A549 (cell line): ENCODE results near the gene CLMN. TPM values are rescaled to one million over a fixed set of nuclear protein-coding genes. Genes with fewer than 3 reads are reported as not detected.

ENCODE experiments used
- ATAC-seq, 2 experiments: fragments of 200-7000 bp in 1 of 2; fragments of >200 bp in 1 of 2; cut with Nextera tagmentation in 1 of 2; cut with Tn5 transposase in 1 of 2; 3 replicates each; pipeline versions ENCODE4 v1.8.0 to v1.9.1; 2018 to 2020; ENCODE audit warnings: mild to moderate bottlenecking in 1 of 2, moderate library complexity in 1 of 2
- CTCF ChIA-PET: fragments of 300-600 bp; sonication (Branson Sonifier 250); formaldehyde crosslinking; extraction: SDS; loops from one replicate; lab custom pipeline; 2021; ENCODE audit warnings: antibody characterized with exemption, inconsistent platforms; lab: Yijun Ruan, JAX
- POLR2A ChIA-PET: fragments of 350-600 bp; formaldehyde crosslinking; extraction: SDS; loops from one replicate; lab custom pipeline; 2021; ENCODE audit warnings: antibody characterized with exemption, inconsistent platforms; lab: Yijun Ruan, JAX
- DNase-seq, 2 experiments: peaks; one replicate each; pipeline versions ENCODE4 v3.0.0 to v3.0.0-alpha.2; 2011 to 2016; ENCODE audit warnings: low read depth in 1 of 2, low spot score in 1 of 2
- FAIRE-seq: peaks from 2 replicates; lab custom pipeline; 2011; peaks lifted over from hg19 to GRCh38; lab: Jason Lieb, UNC
- H3K27ac ChIP-seq, 2 experiments: fragments of >200 bp; sonication (Bioruptor Twin); formaldehyde crosslinking; 3 replicates each; pipeline ENCODE4 v1.5.1; 2016 to 2017
- H3K4me1 ChIP-seq: fragments of >200 bp; sonication (Bioruptor Twin); formaldehyde crosslinking; 3 replicates; pipeline ENCODE4 v1.6.1; 2016
- H3K4me2 ChIP-seq: fragments of >200 bp; sonication (Bioruptor Twin); formaldehyde crosslinking; 3 replicates; pipeline ENCODE4 v1.6.1; 2016
- H3K4me3 ChIP-seq: fragments of >200 bp; sonication (Bioruptor Twin); formaldehyde crosslinking; 3 replicates; pipeline ENCODE4 v1.5.1; 2016
- H3K9me3 ChIP-seq: fragments of >200 bp; sonication (Bioruptor Twin); formaldehyde crosslinking; 3 replicates; pipeline ENCODE4 v1.6.1; 2016
- ATOH8 ChIP-seq: fragments of 250-450 bp; sonication (Bioruptor Pico); IDR thresholded peaks from 2 replicates; pipeline ENCODE4 v1.5.0; 2020; ENCODE audit warnings: low read depth, mild to moderate bottlenecking, moderate library complexity
- BCL3 ChIP-seq: fragments of >200 bp; sonication (Bioruptor Twin); formaldehyde crosslinking; IDR thresholded peaks from 3 replicates; pipeline ENCODE4 v1.6.1; 2016
- BHLHE40 ChIP-seq: IDR thresholded peaks from 2 replicates; pipeline ENCODE4 v1.6.1; 2012; ENCODE audit warnings: low read depth, low read length, inconsistent platforms
- CBX8 ChIP-seq: fragments of 200-600 bp; sonication (generic); IDR thresholded peaks from 2 replicates; pipeline ENCODE4 v1.6.1; 2016
- CEBPB ChIP-seq, 2 experiments: fragments of >200 bp in 1 of 2; sonication (Bioruptor Twin) in 1 of 2; formaldehyde crosslinking in 1 of 2; IDR thresholded peaks; 2 replicates each; pipeline ENCODE4 v1.6.1; 2012 to 2016
- CHD4 ChIP-seq: fragments of 200-600 bp; sonication (generic); IDR thresholded peaks from 2 replicates; pipeline ENCODE4 v1.6.1; 2016; ENCODE audit warnings: antibody characterized with exemption, mild to moderate bottlenecking, borderline replicate concordance
- CTCF ChIP-seq: fragments of >200 bp; sonication (Bioruptor Twin); formaldehyde crosslinking; IDR thresholded peaks from 3 replicates; pipeline ENCODE4 v1.5.1; 2016
- E2F6 ChIP-seq: IDR thresholded peaks from 2 replicates; pipeline ENCODE4 v1.6.1; 2012; ENCODE audit warnings: low read depth, borderline replicate concordance
- EP300 ChIP-seq, 2 experiments: fragments of >200 bp; sonication (Bioruptor Twin); formaldehyde crosslinking; IDR thresholded peaks; 2 replicates in 1 of 2; 3 replicates in 1 of 2; pipeline ENCODE4 v1.6.1; 2016 to 2017
- ESRRA ChIP-seq: fragments of 150-350 bp; IDR thresholded peaks from 2 replicates; pipeline ENCODE4 v1.6.1; 2014; ENCODE audit warnings: mild to moderate bottlenecking, low read length, borderline replicate concordance
- FOSB ChIP-seq: fragments of 250-450 bp; sonication (Bioruptor Pico); IDR thresholded peaks from 2 replicates; pipeline ENCODE4 v1.5.0; 2020; ENCODE audit warnings: mild to moderate bottlenecking, moderate library complexity
- FOXS1 ChIP-seq: fragments of 250-450 bp; sonication (Bioruptor Pico); IDR thresholded peaks from 2 replicates; pipeline ENCODE4 v1.5.0; 2020; ENCODE audit warnings: mild to moderate bottlenecking, moderate library complexity
- GATA3 ChIP-seq: IDR thresholded peaks from 2 replicates; pipeline ENCODE4 v1.6.1; 2012; ENCODE audit warnings: borderline replicate concordance
- HDAC2 ChIP-seq: fragments of 200-600 bp; sonication (generic); IDR thresholded peaks from 2 replicates; pipeline ENCODE4 v1.6.1; 2016
- HOXA7 ChIP-seq: fragments of 250-450 bp; sonication (Bioruptor Pico); IDR thresholded peaks from 2 replicates; pipeline ENCODE4 v1.5.0; 2020; ENCODE audit warnings: mild to moderate bottlenecking, moderate library complexity
- HOXB13 ChIP-seq: fragments of 250-450 bp; sonication (Bioruptor Pico); IDR thresholded peaks from 2 replicates; pipeline ENCODE4 v1.5.0; 2020; ENCODE audit warnings: low read depth, mild to moderate bottlenecking, moderate library complexity
- HOXB5 ChIP-seq: fragments of 250-450 bp; sonication (Bioruptor Pico); IDR thresholded peaks from 2 replicates; pipeline ENCODE4 v1.5.0; 2020; ENCODE audit warnings: mild to moderate bottlenecking, moderate library complexity
- KDM5A ChIP-seq: fragments of 200-600 bp; sonication (generic); IDR thresholded peaks from 2 replicates; pipeline ENCODE4 v1.6.1; 2016; ENCODE audit warnings: antibody characterized with exemption, mild to moderate bottlenecking
- MAZ ChIP-seq: fragments of 150-350 bp; IDR thresholded peaks from 2 replicates; pipeline ENCODE4 v1.6.1; 2014; ENCODE audit warnings: antibody characterized with exemption, low read depth, low read length, borderline replicate concordance
- NPAS2 ChIP-seq: fragments of 250-450 bp; sonication (Bioruptor Pico); IDR thresholded peaks from 2 replicates; pipeline ENCODE4 v1.8.0; 2022; ENCODE audit warnings: mild to moderate bottlenecking, moderate library complexity, borderline replicate concordance
- NR3C1 ChIP-seq: fragments of >200 bp; sonication (Bioruptor Twin); formaldehyde crosslinking; IDR thresholded peaks from 3 replicates; pipeline ENCODE4 v1.6.1; 2017
- PBX3 ChIP-seq: IDR thresholded peaks from 2 replicates; pipeline ENCODE4 v1.6.1; 2012
- PHF8 ChIP-seq: fragments of 200-600 bp; sonication (generic); IDR thresholded peaks from 2 replicates; pipeline ENCODE4 v1.6.1; 2016; ENCODE audit warnings: low read depth, mild to moderate bottlenecking, antibody characterized with exemption, moderate library complexity, borderline replicate concordance
- POLR2A ChIP-seq: IDR thresholded peaks from 2 replicates; pipeline ENCODE4 v1.6.1; 2012; ENCODE audit warnings: mild to moderate bottlenecking, low read length
- RAD21 ChIP-seq, 2 experiments: fragments of >200 bp in 1 of 2; sonication (Bioruptor Twin) in 1 of 2; formaldehyde crosslinking in 1 of 2; IDR thresholded peaks in 1 of 2; conservative IDR thresholded peaks in 1 of 2; 2 replicates in 1 of 2; 3 replicates in 1 of 2; pipeline ENCODE4 v1.6.1; 2012 to 2018; ENCODE audit warnings: inconsistent platforms in 1 of 2
- RARB ChIP-seq: fragments of 250-450 bp; sonication (Bioruptor Pico); IDR thresholded peaks from 2 replicates; pipeline ENCODE4 v1.8.0; 2021; ENCODE audit warnings: mild to moderate bottlenecking, moderate library complexity
- RCOR1 ChIP-seq: fragments of 150-350 bp; IDR thresholded peaks from 2 replicates; pipeline ENCODE4 v1.6.1; 2014; ENCODE audit warnings: antibody characterized with exemption, low read length, low read depth
- RNF2 ChIP-seq: fragments of 200-600 bp; sonication (generic); IDR thresholded peaks from 2 replicates; pipeline ENCODE4 v1.6.1; 2016; ENCODE audit warnings: low read depth, mild to moderate bottlenecking, antibody characterized with exemption, moderate library complexity, borderline replicate concordance
- ZFP36 ChIP-seq: fragments of 450-650 bp; IDR thresholded peaks from 2 replicates; pipeline ENCODE4 v1.6.1; 2014; ENCODE audit warnings: borderline replicate concordance; ENCODE audit not compliant: partially characterized antibody
- ZNF302 ChIP-seq: fragments of 250-450 bp; sonication (Bioruptor Pico); IDR thresholded peaks from 2 replicates; pipeline ENCODE4 v1.9.0; 2021; ENCODE audit warnings: inconsistent platforms, mild to moderate bottlenecking, moderate library complexity
- WGBS: methylation state at CpG from one replicate; pipeline ENCODE4 v1.1.6; 2017; ENCODE audit errors: missing lambda C conversion rate; 5-methylcytosine and 5-hydroxymethylcytosine counted together
- polyA plus RNA-seq, 4 experiments: library from polyadenylated mRNA; depleted of rRNA in 3 of 4; stranded (reverse); fragments of >200 nt; fragmentation: RNase III in 1 of 4; extraction: RNeasy Plus Mini Kit Qiagen cat#74134 plus additional on column Dnase treatment in 1 of 4; gene quantifications; 2 replicates in 3 of 4; 3 replicates in 1 of 4; pipeline ENCODE4 v1.2.3, GENCODE V29; 2011 to 2017
- TF ChIP-seq, protein P1 (sequence below): IDR thresholded peaks from 2 replicates; pipeline ENCODE4 v1.6.1; 2012

CLMN gene
- polyA plus RNA-seq, 2 of the 4 experiments (the other 2 are of a cell fraction), result 2.9 to 10.6 TPM

DNA sequence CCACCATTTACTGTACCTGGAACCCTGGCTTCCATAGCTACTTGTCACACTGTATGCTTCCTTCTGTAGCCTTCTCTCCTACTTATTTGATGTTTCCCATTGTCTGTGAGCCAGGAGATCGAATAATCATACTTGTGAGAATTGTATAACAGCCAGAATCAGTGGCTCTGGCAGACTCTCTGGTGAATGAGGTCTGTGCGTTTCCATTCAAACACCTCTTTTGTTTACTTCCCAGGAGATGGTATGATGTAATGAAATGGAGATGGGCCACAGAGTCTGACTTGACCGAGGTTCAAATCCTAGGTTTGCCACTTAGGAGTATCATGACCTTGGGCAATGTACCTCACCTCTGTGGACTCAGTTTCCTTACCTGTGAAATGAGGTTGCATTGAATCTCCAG is 35.7 kb upstream of the CLMN start:
- H3K9me3 ChIP-seq, result peaks cover 17% of the 10 kb centered on the region; the same call in 2 of the 3 replicates
- H3K27ac ChIP-seq, result no peak overlapping the region
- ChIA-PET CTCF (interaction anchor here (0.6 kb wide), 1 partner anchor 16 kb away, joined by 3 read pairs; no protein-coding TSS in a partner anchor), POLR2A (no interaction called here)
- DNase-seq, result no peak
- no peak overlapping the region for H3K4me3 ChIP-seq
- H3K4me1 ChIP-seq, result no peaks in the 10 kb centered on the region
- TF ChIP-seq RCOR1 (no peak), EP300 (IDR thresholded peaks at IDR 0.05) (no peak), MAZ (no peak), ZFP36 (no peak), HOXB5 (CRISPR knock-in tag) (no peak)
- no peak for FAIRE-seq
- WGBS, result 32% methylated on average over 3 of the region's 3 CpGs
- no peak for ATAC-seq
- H3K4me2 ChIP-seq, result no peak overlapping the region

GRCh38 chr14:95354834-95355233 is 35.1 kb upstream of the CLMN start:
- ChIA-PET POLR2A (no interaction called here), CTCF (no interaction called here)
- Histone ChIP-seq H3K27ac (no peak overlapping the region), H3K4me1 (no peaks in the 10 kb centered on the region), H3K9me3 (peaks cover 17% of the 10 kb centered on the region; the same call in 2 of the 3 replicates), H3K4me3 (no peak overlapping the region), H3K4me2 (no peak overlapping the region)
- no peak for TF ChIP-seq HDAC2
- no peak for TF ChIP-seq HOXB5 (CRISPR knock-in tag)
- TF ChIP-seq BCL3, result no peak
- TF ChIP-seq NR3C1, result no peak
- TF ChIP-seq CTCF, result no peak
- TF ChIP-seq ZNF302 (CRISPR knock-in tag), result no peak
- no peak for TF ChIP-seq GATA3
- no peak for TF ChIP-seq FOSB
- no peak for TF ChIP-seq RNF2
- TF ChIP-seq CEBPB (IDR thresholded peaks at IDR 0.05), result no peak
- no peak for TF ChIP-seq E2F6
- ATAC-seq (no peak), DNase-seq (no peak), FAIRE-seq (no peak)

GRCh38 chr14:95353664-95354063 is 34.0 kb upstream of the CLMN start:
- no peak for DNase-seq
- ATAC-seq, result no peak
- no peak overlapping the region for H3K4me3 ChIP-seq
- 80% methylated on average over 9 of the region's 9 CpGs for WGBS
- ChIA-PET POLR2A (no interaction called here), CTCF (no interaction called here)
- H3K4me2 ChIP-seq, result no peak overlapping the region
- TF ChIP-seq NPAS2 (CRISPR knock-in tag), result no peak
- TF ChIP-seq E2F6, result no peak
- TF ChIP-seq, protein P1, sequence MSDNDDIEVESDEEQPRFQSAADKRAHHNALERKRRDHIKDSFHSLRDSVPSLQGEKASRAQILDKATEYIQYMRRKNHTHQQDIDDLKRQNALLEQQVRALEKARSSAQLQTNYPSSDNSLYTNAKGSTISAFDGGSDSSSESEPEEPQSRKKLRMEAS, result no peak
- TF ChIP-seq POLR2A, result no peak
- no peak for TF ChIP-seq HOXA7 (CRISPR knock-in tag)
- TF ChIP-seq KDM5A, result no peak
- TF ChIP-seq PHF8, result no peak
- TF ChIP-seq RARB, result no peak
- no peak for TF ChIP-seq ATOH8
- no peak for TF ChIP-seq CBX8
- TF ChIP-seq HOXB13, result no peak
- TF ChIP-seq PBX3, result no peak
- TF ChIP-seq FOXS1 (CRISPR knock-in tag), result no peak
- TF ChIP-seq RAD21 (conservative IDR thresholded peaks at IDR 0.05 in 1 of 2, IDR thresholded peaks at IDR 0.05 in 1 of 2), result no peak
- no peak for TF ChIP-seq BHLHE40
- no peak for TF ChIP-seq CHD4
- no peak for TF ChIP-seq ZNF302 (CRISPR knock-in tag)
- TF ChIP-seq NR3C1, result no peak
- no peak for TF ChIP-seq ESRRA
- no peaks in the 10 kb centered on the region for H3K4me1 ChIP-seq
- peaks cover 17% of the 10 kb centered on the region; the same call in 2 of the 3 replicates for H3K9me3 ChIP-seq
- H3K27ac ChIP-seq, result no peak overlapping the region
- FAIRE-seq, result no peak
